GM18507 (cell line): ENCODE measurements around the gene USP22.
"Not testable (repeated sequence)": the region's sequence is repeated elsewhere in the genome, so short reads cannot be mapped to it uniquely, and the experiment has no call there.

Experiments used
- DNase-seq: peaks from one replicate; pipeline ENCODE4 v3.0.0; 2011; ENCODE audit warnings: low read depth; ENCODE audit not compliant: insufficient read length; ENCODE audit errors: extremely low spot score
- FAIRE-seq: peaks from 2 replicates; lab custom pipeline; 2011; peaks lifted over from hg19 to GRCh38; lab: Jason Lieb, UNC

Gene USP22

GRCh38 chr17:21042458-21043295 is at the start of gene USP22:
Gene USP22, minus strand, starts transcription at chr17:21043011. Its CDS starts 176 bp downstream, at chr17:21042835.
- FAIRE-seq, result no peak
- peak; percentile 79 for DNase-seq

- FAIRE-seq, result no peak
- DNase-seq, result no peak
These were observed 48.2 kb upstream of the USP22 start for GRCh38 chr17:21090902-21091618.

- DNase-seq (no peak), FAIRE-seq (peak; percentile 24)
These were observed 47.4 kb upstream of the USP22 start for GRCh38 chr17:21089933-21090901.

- FAIRE-seq, result no peak
- no peak for DNase-seq
These were observed 46.3 kb upstream of the USP22 start for GRCh38 chr17:21089145-21089544.

- DNase-seq (no peak), FAIRE-seq (no peak)
These were observed 42.9 kb upstream of the USP22 start for GRCh38 chr17:21085707-21086106.

GRCh38 chr17:21085280-21085679 is 42.5 kb upstream of the USP22 start:
- not testable (repeated sequence) for DNase-seq, FAIRE-seq

- no peak for FAIRE-seq
- no peak for DNase-seq
These were observed 39.2 kb upstream of the USP22 start for GRCh38 chr17:21082001-21082436.

- FAIRE-seq, result no peak
These were observed 36.4 kb upstream of the USP22 start for GRCh38 chr17:21079196-21079595.

GRCh38 chr17:21078016-21078780 is 35.4 kb upstream of the USP22 start:
- DNase-seq (no peak), FAIRE-seq (no peak)

More at GRCh38 chr17:21079196-21079595, 36.4 kb upstream of the USP22 start:
- DNase-seq, result no peak

- no peak for FAIRE-seq
- DNase-seq, result no peak
These were observed 34.5 kb upstream of the USP22 start for GRCh38 chr17:21077281-21077680.

- no peak for DNase-seq
- no peak for FAIRE-seq
These were observed 33.4 kb upstream of the USP22 start for GRCh38 chr17:21076242-21076641.

GRCh38 chr17:21075739-21076085 is 32.9 kb upstream of the USP22 start:
- no peak for DNase-seq
- no peak for FAIRE-seq

- FAIRE-seq (no peak), DNase-seq (no peak)
These were observed 30.0 kb upstream of the USP22 start for GRCh38 chr17:21072745-21073197.

- DNase-seq (no peak), FAIRE-seq (no peak)
These were observed 23.6 kb upstream of the USP22 start for GRCh38 chr17:21066394-21066793.

- peak; percentile 90 for FAIRE-seq
- DNase-seq, result peak; percentile 33
These were observed 19.2 kb upstream of the USP22 start for GRCh38 chr17:21061971-21062526.

GRCh38 chr17:21061158-21061835 is 18.5 kb upstream of the USP22 start:
- FAIRE-seq, result no peak
- no peak for DNase-seq

- no peak for FAIRE-seq
These were observed 16.9 kb upstream of the USP22 start for GRCh38 chr17:21059761-21060160.

More at GRCh38 chr17:21059761-21060160, 16.9 kb upstream of the USP22 start:
- DNase-seq, result no peak
